ENCODE results near the gene SYK. TPM values are rescaled to one million over a fixed set of nuclear protein-coding genes. Genes with fewer than 3 reads are reported as not detected.
A peak's percentile ranks its signal among the peaks of the same experiment; 100 is the strongest.

The SYK gene
- total RNA-seq, 6 experiments from 2014 or later = 3.0 to 10.9 (median 3.7) TPM

DNA sequence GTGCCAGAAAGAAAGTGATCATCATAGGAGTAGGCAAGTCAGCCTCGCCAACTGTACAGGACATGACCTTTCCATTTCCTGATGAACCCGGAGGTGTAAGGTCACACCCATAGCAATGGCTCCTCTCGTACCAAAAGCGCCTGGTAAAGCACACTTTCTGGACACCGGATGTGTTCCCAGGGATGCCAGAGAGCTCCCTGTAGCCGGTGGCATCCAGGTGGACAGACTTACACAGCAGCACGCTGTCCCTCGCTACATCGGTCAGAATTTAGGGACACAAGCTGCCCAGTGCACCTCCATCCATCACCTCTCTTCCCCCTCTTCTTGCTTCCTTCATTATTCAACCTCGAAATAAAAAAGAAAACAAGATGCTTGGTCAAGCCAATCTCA, 105.4 kb downstream of the SYK start:
- DNase-seq (no peak), ATAC-seq (no peak)
- Histone ChIP-seq H3K27ac (no peak overlapping the region), H3K4me3 (no peak overlapping the region), H3K27me3 (no peaks in the 10 kb centered on the region), H3K9me3 (no peaks in the 10 kb centered on the region), H3K36me3 (no peaks in the 10 kb centered on the region), H3K4me1 (no peaks in the 10 kb centered on the region)
- TF ChIP-seq POLR2A (IDR thresholded peaks at IDR 0.05) = no peak
- TF ChIP-seq, protein P1, sequence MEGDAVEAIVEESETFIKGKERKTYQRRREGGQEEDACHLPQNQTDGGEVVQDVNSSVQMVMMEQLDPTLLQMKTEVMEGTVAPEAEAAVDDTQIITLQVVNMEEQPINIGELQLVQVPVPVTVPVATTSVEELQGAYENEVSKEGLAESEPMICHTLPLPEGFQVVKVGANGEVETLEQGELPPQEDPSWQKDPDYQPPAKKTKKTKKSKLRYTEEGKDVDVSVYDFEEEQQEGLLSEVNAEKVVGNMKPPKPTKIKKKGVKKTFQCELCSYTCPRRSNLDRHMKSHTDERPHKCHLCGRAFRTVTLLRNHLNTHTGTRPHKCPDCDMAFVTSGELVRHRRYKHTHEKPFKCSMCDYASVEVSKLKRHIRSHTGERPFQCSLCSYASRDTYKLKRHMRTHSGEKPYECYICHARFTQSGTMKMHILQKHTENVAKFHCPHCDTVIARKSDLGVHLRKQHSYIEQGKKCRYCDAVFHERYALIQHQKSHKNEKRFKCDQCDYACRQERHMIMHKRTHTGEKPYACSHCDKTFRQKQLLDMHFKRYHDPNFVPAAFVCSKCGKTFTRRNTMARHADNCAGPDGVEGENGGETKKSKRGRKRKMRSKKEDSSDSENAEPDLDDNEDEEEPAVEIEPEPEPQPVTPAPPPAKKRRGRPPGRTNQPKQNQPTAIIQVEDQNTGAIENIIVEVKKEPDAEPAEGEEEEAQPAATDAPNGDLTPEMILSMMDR (IDR thresholded peaks at IDR 0.05) = no peak
- intact Hi-C loops (cut with DNase I) = no loop called here
- 58% methylated on average over 5 of the region's 10 CpGs for WGBS (ENCODE audit: insufficient coverage, low coverage, low lambda C conversion rate, missing lambda C conversion rate)

DNA sequence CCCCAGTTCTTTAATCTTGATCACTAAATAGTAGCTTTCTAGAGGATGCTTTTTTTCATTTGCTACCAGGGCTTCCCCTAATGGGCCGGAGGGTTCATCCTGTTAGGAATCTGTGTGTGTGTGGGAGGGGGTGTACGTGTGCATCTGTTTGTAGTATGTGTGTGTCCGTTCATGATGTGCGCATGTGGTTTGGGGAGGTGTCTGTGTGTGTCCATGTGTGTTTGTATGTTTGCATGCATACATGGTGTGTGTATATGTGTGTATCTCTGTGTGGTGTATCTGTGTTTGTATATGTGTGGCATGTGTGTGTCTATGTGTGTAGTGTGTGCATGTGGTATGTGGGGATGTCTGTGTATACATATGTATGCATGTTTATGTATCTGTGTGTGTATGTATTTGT, 106.2 kb downstream of the SYK start:
- no peak for TF ChIP-seq POLR2A (IDR thresholded peaks at IDR 0.05)
- TF ChIP-seq, protein P1 (IDR thresholded peaks at IDR 0.05) = no peak
- H3K4me3 ChIP-seq = no peak overlapping the region
- H3K4me1 ChIP-seq = no peaks in the 10 kb centered on the region
- ATAC-seq (no peak), DNase-seq (no peak)
- no peak overlapping the region for H3K27ac ChIP-seq
- no peaks in the 10 kb centered on the region for H3K27me3 ChIP-seq
- 67% methylated on average over 3 of the region's 4 CpGs for WGBS (ENCODE audit: insufficient coverage, low coverage, low lambda C conversion rate, missing lambda C conversion rate)
- no peaks in the 10 kb centered on the region for H3K36me3 ChIP-seq
- intact Hi-C loops (cut with DNase I) = no loop called here
- H3K9me3 ChIP-seq = no peaks in the 10 kb centered on the region

DNA sequence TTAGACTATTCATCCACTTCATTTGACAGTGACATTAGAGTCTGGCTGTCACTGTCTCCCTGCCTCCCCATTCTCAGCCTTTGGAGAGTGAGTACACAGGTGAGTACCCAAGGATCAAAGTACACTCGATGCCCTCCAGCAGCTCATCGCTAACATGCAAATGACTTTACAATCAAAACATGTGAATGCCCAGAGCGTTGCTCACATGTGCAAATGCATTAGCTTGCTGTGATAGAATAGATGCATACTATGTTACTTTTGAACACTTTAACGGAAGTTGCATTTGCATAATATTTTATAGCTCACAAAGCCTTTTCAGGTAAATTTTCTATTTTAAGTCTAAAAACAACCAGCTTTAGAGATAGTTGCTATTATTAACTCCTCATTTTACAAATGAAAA, 107.6 kb downstream of the SYK start:
- TF ChIP-seq POLR2A (IDR thresholded peaks at IDR 0.05) = no peak
- TF ChIP-seq, protein P1 (IDR thresholded peaks at IDR 0.05) = no peak
- H3K36me3 ChIP-seq = no peaks in the 10 kb centered on the region
- no peaks in the 10 kb centered on the region for H3K27me3 ChIP-seq
- DNase-seq (no peak), ATAC-seq (peak in 1 of 4 donors; percentile 53)
- H3K4me3 ChIP-seq = no peak overlapping the region
- 55% methylated on average over 4 of the region's 4 CpGs for WGBS (ENCODE audit: insufficient coverage, low coverage, low lambda C conversion rate, missing lambda C conversion rate)
- intact Hi-C loops (cut with DNase I) = no loop called here
- no peaks in the 10 kb centered on the region for H3K4me1 ChIP-seq
- H3K9me3 ChIP-seq = no peaks in the 10 kb centered on the region
- no peak overlapping the region for H3K27ac ChIP-seq

DNA sequence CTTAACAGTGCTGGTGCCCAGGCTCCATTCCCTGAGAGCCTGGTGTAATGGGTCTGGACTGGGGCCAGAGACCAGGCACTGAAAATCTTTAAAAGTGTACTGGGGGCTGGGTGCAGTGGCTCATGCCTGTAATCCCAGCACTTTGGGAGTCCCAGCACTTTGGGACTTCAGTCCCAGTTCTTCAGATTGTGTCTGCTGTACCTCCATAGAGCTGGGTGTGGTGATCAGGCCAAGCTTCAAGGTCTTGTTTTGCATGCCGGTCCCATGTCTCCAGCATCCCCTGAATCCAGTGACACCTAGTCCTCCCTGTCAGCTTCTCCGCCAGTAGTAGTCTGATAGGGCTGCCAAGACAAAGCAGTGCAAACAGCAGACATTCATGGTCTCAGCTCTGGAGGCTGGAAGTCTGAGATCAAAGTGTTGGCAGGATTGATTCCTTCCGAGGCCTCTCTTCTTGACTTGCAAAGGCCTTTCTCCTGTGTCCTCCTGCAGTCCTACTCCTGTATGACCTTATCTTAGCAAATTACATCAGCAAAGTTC, 108.2 kb downstream of the SYK start:
- intact Hi-C loops (cut with DNase I) = loop anchor here (5.0 to 10.0 kb wide), 6 partner anchors 75 to 815 kb away; no protein-coding TSS in a partner anchor
- Histone ChIP-seq H3K36me3 (no peaks in the 10 kb centered on the region), H3K27me3 (no peaks in the 10 kb centered on the region), H3K4me1 (no peaks in the 10 kb centered on the region), H3K27ac (no peak overlapping the region), H3K4me3 (no peak overlapping the region), H3K9me3 (no peaks in the 10 kb centered on the region)
- TF ChIP-seq, protein P1 (IDR thresholded peaks at IDR 0.05) = no peak
- TF ChIP-seq POLR2A (IDR thresholded peaks at IDR 0.05) = no peak
- 90% methylated on average over 2 of the region's 3 CpGs for WGBS (ENCODE audit: insufficient coverage, low coverage, low lambda C conversion rate, missing lambda C conversion rate)
- ATAC-seq (no peak), DNase-seq (no peak)
